ENCODE measurements around the gene CCIN.
A peak's percentile ranks its signal among the peaks of the same experiment; 100 is the strongest.
"Not testable (repeated sequence)": the region's sequence is repeated elsewhere in the genome, so short reads cannot be mapped to it uniquely, and the experiment has no call there.

The CCIN gene

DNA sequence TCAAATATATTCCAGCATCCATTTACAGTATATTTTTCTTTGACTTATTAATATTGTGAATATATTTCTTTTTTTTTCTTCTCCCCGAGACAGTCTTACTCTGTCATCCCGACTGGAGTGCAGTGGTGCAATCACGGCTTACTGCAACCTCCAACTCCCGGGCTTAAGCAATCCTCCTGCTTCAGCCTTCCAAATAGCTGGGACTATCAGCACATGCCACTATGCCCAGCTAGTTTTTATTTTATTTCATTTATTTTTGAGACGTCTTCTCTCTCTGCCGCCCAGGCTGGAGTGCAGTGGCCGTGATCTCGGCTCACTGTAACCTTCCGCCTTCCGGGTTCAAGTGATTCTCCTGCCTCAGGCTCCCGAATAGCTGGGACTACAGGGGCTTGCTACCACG is 40.0 kb upstream of the CCIN start:
- no peak overlapping the region for H3K9ac ChIP-seq
- H3K27ac ChIP-seq: no peak overlapping the region
- H3K4me2 ChIP-seq: no peak overlapping the region
- TF ChIP-seq Cebpa-rat (IDR thresholded peaks at IDR 0.05): no peak
- peaks cover 37% of the 10 kb centered on the region for H3K4me1 ChIP-seq
- no peaks in the 10 kb centered on the region for H4K20me1 ChIP-seq
- no peak overlapping the region for H3K4me3 ChIP-seq
- 0 out of 2 replicates have a peak, but pooled peaks cover 11% of the 10 kb centered on the region for H3K36me3 ChIP-seq
- H3K27me3 ChIP-seq: no peaks in the 10 kb centered on the region
- H3K9me3 ChIP-seq: no peaks in the 10 kb centered on the region

DNA sequence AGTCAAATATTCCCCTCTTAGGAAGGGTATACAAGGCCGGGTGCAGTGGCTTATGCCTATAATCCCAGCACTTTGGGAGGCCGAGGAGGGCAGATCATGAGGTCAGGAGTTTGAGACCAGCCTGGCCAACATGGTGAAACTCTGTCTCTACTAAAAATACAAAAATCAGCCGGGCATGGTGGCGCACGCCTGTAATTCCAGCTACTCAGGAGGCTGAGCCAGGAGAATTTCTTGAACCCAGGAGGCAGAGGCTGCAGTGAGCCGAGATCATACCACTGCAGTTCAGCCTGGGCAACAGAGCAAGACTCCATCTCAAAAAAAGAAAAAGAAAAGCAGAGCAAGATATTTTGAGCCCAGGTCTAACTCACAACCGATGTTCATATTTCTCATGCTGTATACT is 37.5 kb upstream of the CCIN start:
- H3K27me3 ChIP-seq, H3K4me2 ChIP-seq, H3K27ac ChIP-seq, H3K9me3 ChIP-seq, H3K9ac ChIP-seq, H3K36me3 ChIP-seq, H4K20me1 ChIP-seq, H3K4me3 ChIP-seq: not testable (repeated sequence)
- H3K4me1 ChIP-seq: peaks cover 33% of the 10 kb centered on the region

DNA sequence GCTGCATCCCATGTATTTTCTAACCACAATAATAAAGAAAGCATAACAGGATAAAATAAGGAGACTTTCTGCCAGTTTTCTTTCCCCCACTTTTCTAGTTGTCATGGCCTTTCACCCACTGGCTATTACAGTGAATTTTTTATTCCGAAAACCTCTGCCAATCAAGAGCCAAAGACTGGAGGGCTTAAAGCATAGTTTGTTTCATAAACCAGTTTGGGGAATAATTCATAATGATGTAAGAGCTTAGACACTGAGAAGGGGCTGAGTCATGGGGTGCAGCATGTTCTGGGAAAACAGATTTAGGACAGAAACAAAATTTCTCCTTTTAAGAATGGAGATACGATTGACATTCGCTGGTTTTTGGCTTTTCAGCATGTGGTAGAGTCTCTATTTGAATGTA is 37.1 kb upstream of the CCIN start:
- H3K4me2 ChIP-seq: no peak overlapping the region

DNA sequence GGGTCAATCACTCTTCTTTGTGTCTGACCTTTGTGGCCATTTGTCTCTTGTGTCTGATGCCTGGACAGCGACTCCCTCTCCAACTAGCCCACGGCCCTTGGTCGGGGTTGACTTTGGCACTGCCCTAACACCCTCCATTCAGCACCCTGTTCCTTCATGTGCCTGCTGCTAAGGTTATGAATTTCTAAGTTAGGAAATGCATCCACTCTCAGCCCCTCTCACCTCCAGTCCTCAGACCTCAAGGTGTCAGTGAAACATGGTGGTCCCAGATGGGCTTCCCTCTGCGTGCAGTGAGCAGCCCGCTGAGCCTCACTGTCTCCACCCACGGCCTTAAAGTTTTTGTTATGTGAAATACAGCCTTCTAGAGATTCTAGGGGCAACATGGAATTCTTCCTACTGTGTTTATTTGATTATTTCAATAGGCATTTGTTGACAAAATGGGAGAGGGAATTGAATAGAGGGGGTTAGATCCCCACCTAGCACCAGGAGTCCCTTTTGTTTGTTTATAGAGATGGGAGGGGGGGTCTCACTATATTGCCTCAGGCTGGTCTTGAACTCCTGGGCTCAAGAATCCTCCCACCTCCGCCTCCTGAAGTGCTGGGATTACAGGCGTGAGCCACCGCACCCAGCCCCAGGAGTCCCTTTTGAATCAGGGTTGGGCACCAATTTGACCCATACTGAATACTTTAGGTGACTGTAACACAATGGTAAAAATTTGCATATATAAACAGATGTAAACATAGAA is 34.3 kb upstream of the CCIN start:
- Histone ChIP-seq H3K4me1 (peaks cover 36% of the 10 kb centered on the region), H4K20me1 (no peaks in the 10 kb centered on the region), H3K4me2 (no peak overlapping the region), H3K36me3 (no peaks in the 10 kb centered on the region), H3K27me3 (no peaks in the 10 kb centered on the region), H3K4me3 (no peak overlapping the region), H3K9ac (no peak overlapping the region), H3K27ac (no peak overlapping the region), H3K9me3 (no peaks in the 10 kb centered on the region)
- no peak for TF ChIP-seq Cebpa-rat (IDR thresholded peaks at IDR 0.05)

More for the DNA sequence above, 37.1 kb upstream of the CCIN start:
- Histone ChIP-seq H3K27ac (no peak overlapping the region), H3K36me3 (no peaks in the 10 kb centered on the region), H4K20me1 (no peaks in the 10 kb centered on the region), H3K9ac (no peak overlapping the region), H3K4me3 (no peak overlapping the region), H3K4me1 (peaks cover 30% of the 10 kb centered on the region), H3K9me3 (no peaks in the 10 kb centered on the region), H3K27me3 (no peaks in the 10 kb centered on the region)
- no peak for TF ChIP-seq Cebpa-rat (IDR thresholded peaks at IDR 0.05)

DNA sequence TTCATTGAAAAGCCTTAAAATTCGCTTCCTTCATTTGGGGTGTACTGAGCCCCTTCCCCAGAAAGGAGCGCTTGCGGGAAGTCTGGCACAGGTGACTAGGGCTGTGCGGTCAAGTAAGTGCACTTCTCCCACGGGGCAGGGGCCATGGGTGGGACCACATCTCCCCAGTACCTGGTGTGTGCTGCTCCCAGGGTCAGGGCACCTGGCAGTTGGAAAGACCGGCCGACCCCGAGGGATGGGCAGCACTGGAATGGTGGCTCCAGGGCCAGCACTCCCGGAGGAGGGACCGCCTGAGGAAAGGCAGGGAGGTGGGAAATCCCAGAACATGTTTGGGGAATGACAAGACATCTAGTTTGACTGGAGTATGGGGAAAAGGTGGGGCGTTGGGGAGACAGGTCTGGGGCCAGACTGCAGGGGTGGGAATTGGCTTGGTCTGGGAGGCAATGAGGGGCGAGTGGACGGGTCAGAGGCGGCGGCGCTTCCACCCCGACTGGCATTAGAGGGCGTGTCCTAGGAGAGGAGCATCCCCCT is 33.4 kb upstream of the CCIN start:
- no peak for TF ChIP-seq Cebpa-rat (IDR thresholded peaks at IDR 0.05)
- H3K27me3 ChIP-seq: no peaks in the 10 kb centered on the region
- no peaks in the 10 kb centered on the region for H4K20me1 ChIP-seq
- H3K4me3 ChIP-seq: peak overlapping the region; percentile 87
- no peaks in the 10 kb centered on the region for H3K9me3 ChIP-seq
- peak overlapping the region; percentile 82 for H3K9ac ChIP-seq
- peak overlapping the region; percentile 98 for H3K4me2 ChIP-seq
- H3K4me1 ChIP-seq: peaks cover 45% of the 10 kb centered on the region
- no peaks in the 10 kb centered on the region for H3K36me3 ChIP-seq
- H3K27ac ChIP-seq: no peak overlapping the region

DNA sequence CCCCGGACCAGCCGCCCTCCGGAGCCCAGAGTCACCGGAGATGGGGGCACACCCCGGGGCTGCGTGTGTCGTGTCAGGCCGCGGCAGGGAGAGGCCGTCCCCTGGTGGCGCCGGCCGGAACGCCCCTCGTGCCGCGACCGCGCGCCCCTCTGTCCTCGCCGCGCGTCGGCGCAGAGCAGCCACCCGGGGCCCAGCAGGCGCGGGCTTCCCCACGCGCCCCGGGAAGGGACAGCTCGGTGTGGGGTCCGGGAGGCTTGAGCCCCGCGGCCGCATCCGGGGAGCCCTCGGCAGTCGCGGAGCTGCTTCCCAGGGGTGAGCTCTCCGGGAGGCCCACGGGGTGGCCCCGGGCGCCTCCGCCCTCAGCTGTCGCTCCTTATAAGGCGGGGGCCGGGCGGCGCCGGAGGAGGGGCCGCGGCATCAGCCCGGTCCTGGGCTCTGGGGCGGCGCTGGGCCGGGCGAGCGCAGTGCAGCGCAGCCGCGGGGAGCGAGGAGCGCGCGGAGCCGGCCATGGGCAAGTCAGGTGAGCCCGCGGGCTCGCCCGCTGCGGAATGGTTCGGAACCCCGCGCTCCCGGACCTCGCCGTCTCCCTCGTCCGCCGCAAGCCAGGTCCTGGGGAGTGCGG is 32.8 kb upstream of the CCIN start, which contains the start of gene GLIPR2:
Gene GLIPR2, plus strand, starts transcription at position 462 of the 622 bp plus-strand sequence. Its CDS starts 46 bp downstream, at position 508.
- peak within 1 kb of the TSS; percentile 82 for H3K9ac ChIP-seq
- peak within 1 kb of the TSS; percentile 98 for H3K4me2 ChIP-seq
- no peaks in the 10 kb centered on the region for H3K27me3 ChIP-seq
- no peak for TF ChIP-seq Cebpa-rat (IDR thresholded peaks at IDR 0.05)
- peak within 1 kb of the TSS; percentile 80 for H3K27ac ChIP-seq
- H3K4me3 ChIP-seq: peak within 1 kb of the TSS; percentile 87
- H4K20me1 ChIP-seq: no peaks in the 10 kb centered on the region
- H3K36me3 ChIP-seq: no peaks in the 10 kb centered on the region
- H3K4me1 ChIP-seq: peaks cover 51% of the 10 kb centered on the region
- H3K9me3 ChIP-seq: no peaks in the 10 kb centered on the region

DNA sequence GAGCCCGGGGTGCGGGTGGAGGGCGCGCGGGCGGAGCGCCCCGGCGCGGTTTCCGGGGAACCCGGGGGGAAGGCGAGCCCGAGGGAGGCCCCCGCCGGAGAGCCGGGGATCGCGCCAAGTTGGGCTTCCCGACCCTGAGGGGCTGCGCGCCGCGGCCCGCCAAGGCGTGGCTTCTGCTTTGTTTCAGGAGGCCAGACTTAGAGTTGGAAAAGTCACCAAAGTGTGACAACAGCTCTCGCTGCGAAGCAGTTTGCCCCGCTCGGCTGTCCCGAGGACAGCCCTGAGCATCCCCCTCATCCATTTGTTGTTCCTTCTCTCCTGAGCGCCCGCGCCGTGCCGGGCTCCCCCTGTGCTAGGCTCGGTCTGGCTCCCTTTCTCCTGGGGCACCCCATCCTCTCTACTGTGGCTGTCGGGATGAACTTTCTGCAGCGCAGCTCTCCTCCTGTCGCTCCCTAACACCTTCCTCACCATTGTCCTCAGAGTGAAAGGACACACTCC is 32.2 kb upstream of the CCIN start:
- no peak for TF ChIP-seq Cebpa-rat (IDR thresholded peaks at IDR 0.05)
- H3K9me3 ChIP-seq: no peaks in the 10 kb centered on the region
- H3K9ac ChIP-seq: peak overlapping the region; percentile 82
- H4K20me1 ChIP-seq: no peaks in the 10 kb centered on the region
- H3K4me3 ChIP-seq: peak overlapping the region; percentile 87
- peak overlapping the region; percentile 98 for H3K4me2 ChIP-seq
- peak overlapping the region; percentile 80 for H3K27ac ChIP-seq
- peaks cover 57% of the 10 kb centered on the region for H3K4me1 ChIP-seq
- H3K36me3 ChIP-seq: no peaks in the 10 kb centered on the region
- H3K27me3 ChIP-seq: no peaks in the 10 kb centered on the region

DNA sequence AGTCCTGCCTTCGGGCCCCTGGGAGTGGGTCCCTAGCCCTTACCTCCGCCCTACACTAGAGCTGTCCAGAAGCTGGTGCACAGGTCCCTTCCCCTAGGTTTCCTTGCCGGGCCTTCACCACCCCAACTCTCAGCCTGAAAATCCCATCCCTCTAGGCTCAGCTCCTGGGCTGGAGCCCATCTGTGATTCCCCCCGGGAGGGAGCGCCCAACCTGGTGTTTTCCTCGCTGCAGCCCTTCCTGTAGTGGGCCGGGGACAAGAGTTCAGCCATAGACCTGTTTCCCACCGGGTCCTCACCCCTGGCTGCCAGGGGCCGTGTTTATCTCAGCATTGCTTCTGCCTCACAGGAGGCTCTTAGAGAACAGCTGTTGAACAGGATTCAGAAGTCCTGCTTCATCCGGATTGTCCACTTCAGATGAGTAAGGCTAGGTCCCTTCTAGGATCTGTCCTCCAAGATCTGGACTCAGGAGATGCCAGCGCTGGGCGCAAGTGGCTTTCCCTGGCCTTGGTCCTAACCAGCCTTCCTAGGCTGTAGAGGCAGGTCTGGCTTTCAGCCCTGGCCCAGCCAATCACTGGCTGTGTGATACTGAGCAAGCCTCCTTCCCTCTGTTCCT is 31.7 kb upstream of the CCIN start:
- no peak for TF ChIP-seq Cebpa-rat (IDR thresholded peaks at IDR 0.05)
- Histone ChIP-seq H3K9ac (peak overlapping the region; percentile 82), H3K4me3 (peak overlapping the region; percentile 87)

DNA sequence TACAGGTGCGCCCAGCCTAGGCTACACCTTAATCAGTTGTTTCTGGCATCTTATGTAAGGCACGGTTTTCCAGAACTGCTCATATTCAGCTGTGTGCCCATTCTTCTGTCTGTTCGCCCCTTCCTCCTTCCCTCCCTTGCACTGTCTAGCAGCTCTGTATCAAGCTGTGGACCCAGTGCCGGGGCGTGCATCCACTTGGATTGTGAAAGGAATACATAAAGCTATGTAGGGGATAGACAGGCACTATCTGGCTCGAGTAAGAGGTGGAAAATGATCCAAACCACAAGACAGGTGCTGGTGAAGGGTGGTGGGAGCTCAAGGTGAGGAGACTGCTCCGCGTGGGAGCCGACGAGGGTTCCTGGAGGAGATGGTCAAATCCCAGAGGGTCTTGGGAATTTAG is 30.7 kb upstream of the CCIN start:
- no peaks in the 10 kb centered on the region for H3K27me3 ChIP-seq
- TF ChIP-seq Cebpa-rat (IDR thresholded peaks at IDR 0.05): no peak

More for the DNA sequence above, 31.7 kb upstream of the CCIN start:
- Histone ChIP-seq H3K27ac (peak overlapping the region; percentile 80; the same call in 1 of the 2 replicates), H3K27me3 (no peaks in the 10 kb centered on the region), H4K20me1 (no peaks in the 10 kb centered on the region), H3K36me3 (no peaks in the 10 kb centered on the region), H3K4me2 (peak overlapping the region; percentile 98), H3K4me1 (peaks cover 62% of the 10 kb centered on the region), H3K9me3 (no peaks in the 10 kb centered on the region)

More for the DNA sequence above, 30.7 kb upstream of the CCIN start:
- no peaks in the 10 kb centered on the region for H3K9me3 ChIP-seq
- no peak overlapping the region for H3K4me3 ChIP-seq
- no peak overlapping the region for H3K27ac ChIP-seq
- H3K4me2 ChIP-seq: peak overlapping the region; percentile 89
- H3K9ac ChIP-seq: no peak overlapping the region
- peaks cover 72% of the 10 kb centered on the region for H3K4me1 ChIP-seq
- no peaks in the 10 kb centered on the region for H4K20me1 ChIP-seq
- no peaks in the 10 kb centered on the region for H3K36me3 ChIP-seq
